HPDE6-E6E7 (cell line): Measurements from ENCODE around the gene KRTAP10-4.
"Not testable (repeated sequence)": the region's sequence is repeated elsewhere in the genome, so short reads cannot be mapped to it uniquely, and the experiment has no call there.

Experiments used
- DNase-seq: peaks from one replicate; pipeline ENCODE4 v3.0.0; 2011; ENCODE audit warnings: missing footprints; ENCODE audit errors: extremely low spot score

KRTAP10-4 gene

DNA sequence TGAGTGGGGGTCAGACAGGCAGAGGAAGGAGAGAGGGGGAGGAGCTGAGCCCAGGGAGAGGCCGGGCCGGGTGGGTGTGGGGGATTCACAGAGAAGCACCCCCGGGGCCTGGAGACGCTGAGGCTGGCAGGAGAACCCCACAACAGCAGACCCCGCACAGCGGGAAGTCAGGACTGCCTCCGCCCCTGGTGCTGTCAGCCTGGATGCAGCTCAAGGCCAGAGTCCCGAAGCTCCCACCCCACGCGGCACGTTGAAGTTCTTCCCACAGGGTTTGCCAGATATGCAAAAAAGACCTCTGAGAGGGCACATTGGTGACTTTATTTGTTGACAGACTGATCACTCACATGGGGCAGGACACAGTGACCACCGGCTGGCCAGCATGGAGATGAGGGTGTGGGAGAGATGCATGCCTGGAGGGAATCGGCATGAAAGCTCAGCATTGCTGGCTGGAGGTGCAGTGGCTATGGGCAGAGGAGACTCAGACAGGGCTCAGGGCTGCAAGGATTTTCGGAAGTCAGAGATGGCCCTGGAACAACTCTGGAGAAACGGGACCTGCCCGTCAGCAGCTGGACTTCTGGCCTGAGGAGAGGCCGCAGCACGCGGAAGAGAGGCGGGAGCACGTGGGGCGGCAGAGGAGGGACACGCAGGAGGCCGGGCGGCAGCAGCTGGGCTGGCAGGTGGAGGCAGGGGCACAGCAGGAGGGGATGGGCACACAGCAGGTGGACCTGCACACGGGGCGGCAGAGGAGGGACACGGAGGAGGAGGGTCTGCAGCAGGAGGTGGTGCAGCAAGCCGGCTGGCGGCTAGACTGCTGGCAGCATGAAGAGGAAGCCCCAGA lies 15.8 kb upstream of the KRTAP10-4 start:
- no peak for DNase-seq

DNA sequence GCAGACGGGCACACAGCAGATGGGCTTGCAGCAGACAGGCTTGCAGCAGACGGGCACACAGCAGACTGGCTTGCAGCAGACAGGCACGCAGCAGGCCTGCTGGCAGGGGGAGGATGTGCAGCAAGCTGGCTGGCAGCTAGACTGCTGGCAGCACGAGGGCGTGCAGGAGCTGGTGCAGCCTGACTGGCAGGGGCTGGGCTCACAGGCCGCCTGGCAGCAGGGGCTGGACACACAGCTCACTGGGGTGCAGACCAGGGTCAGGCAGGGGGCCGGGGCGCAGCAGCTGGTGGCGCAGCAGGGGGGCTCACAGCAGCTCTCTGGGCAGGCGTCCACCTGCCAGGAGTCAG lies 15.2 kb upstream of the KRTAP10-4 start:
- not testable (repeated sequence) for DNase-seq

DNA sequence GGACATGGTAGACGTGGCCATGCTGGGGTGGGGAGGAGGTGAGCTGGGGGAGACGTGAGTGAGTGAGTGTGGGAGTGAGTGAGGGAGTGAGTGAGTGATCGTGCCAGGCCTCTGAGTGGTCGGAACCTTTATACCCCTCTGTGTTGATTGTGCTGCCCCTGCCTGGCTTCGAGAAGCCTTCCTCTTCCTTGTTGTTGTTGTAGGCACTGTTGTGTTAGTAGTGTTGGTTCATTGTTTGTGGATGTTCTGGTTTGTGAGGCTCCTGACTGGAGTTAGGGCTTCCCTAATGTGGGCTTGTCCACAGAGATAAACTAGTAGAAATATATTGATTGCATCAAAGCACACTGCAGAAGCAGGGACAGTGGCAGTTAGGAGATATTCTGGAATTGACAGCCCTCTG lies 14.8 kb upstream of the KRTAP10-4 start, which contains the start of gene KRTAP10-3:
Gene KRTAP10-3 (minus strand): TSS at position 101 of the 400 bp plus-strand sequence. CDS start 80 bp downstream, at position 21.
- no peak for DNase-seq

DNA sequence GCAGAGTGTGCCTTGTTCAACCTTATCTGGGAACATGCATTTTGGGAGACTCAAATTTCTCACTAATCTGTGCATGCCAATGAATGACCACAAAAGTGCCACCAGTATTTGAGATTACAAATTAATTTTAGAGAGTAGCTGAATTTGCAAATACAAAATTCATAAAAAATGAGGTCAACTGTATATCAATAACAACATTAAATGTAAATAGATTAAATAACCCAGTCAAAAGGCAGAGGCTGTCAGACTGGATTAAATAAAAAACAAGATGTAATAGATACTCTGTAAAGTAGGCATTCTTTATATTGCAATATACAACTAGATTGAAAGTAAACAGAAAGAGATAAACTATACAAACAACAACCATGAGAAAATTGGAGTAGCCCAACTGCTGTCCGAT lies 9.4 kb upstream of the KRTAP10-4 start:
- no peak for DNase-seq

DNA sequence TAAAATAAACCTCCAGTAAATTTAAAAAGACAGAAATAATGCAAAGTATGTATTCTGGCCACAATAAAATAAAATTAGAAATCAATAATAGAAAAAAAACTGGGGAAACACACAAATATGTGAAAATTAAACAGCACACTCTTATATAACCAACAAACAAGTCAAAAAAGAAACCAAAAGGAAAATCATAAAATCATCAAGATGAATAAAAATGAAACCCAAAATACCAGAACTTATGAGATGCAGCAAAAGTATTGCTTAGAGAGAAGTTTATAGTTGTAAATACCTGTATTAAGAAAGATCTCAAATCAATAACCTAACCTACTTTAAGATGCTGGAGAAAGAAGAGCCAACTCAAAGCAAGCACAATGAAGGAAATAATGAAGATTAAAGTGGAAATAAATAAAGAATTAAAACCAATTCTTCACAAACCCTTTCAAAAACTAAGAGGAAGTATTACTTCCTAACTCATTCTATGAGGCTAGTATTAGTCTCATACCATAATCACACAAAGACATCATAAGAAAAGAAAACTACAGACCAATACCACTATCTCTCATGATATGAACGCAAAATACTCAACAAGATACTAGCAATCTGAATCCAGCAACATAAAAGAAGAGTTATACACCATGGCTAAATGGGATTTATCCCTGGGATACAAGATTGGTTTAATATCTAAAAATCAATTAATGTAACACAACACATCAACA lies 8.5 kb upstream of the KRTAP10-4 start:
- DNase-seq = no peak

DNA sequence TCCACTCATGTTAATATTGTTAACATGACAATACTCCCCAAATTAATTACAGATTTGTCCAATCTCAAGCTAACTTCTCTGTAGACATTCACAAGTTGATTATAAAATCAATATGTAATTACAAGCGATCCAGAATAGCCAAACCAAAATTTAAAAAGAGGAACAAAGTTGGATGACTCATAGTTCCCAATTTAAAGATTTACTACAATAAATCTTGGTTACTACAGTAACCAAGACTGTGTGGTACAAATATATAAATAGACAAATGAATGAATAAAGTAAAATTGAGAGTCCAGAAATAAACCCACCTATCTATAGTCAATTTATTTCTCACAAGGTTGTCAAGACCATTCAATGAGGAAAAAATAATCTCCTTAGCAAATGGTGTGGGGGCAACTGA lies 7.1 kb upstream of the KRTAP10-4 start:
- DNase-seq = no peak

DNA sequence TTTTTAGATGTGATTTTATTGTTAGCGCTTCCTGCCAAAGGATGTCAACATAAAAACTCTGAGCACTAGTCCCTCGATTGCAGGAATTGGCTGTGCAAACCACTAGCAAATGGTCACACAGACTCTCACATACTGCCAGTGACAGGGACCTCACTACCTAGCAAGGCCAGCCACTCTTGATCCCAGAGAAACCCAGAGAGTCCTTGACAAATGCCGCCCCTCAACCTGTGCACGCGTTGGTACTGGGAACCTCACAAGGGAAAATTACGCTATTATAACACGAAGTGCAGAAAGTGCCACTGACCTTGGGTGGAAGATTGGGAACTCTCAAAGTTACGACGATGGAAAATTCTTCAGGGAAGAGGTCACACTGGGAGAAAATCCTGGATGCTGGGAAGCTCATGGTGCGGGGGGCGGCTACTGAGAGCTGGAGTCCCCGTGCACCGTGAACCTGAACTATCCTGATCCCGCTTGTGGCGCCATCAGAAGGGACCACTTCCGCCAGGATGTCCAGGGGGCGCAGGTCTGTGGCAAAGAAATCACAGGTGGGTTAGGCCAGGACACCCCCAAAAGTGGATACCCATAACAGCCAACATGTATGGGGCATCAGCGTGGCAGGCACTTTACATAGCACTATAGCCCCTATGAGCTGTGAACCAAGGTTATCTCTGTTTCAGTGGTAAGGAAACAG lies 5.9 kb upstream of the KRTAP10-4 start:
- no peak for DNase-seq

DNA sequence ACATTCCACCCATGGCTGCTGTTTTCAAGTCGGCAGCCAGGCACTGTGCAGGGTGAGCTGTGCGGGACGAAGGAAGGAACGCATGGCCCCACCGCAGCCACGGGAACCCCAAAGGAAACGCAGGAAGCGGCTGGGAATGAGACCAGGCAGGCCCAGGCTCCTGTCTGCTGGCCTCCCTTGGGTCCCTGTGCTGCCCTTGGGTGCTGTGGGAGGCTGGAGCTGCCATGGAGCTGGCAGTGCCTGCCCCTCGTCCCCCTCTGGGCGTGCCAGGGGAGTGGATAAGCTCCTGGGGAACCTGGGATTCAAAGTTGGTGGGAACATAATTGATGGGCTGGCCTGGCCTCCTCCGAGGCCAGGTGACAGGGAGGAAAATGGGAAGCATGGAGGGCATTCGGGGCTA lies 5.3 kb upstream of the KRTAP10-4 start:
- DNase-seq = no peak

DNA sequence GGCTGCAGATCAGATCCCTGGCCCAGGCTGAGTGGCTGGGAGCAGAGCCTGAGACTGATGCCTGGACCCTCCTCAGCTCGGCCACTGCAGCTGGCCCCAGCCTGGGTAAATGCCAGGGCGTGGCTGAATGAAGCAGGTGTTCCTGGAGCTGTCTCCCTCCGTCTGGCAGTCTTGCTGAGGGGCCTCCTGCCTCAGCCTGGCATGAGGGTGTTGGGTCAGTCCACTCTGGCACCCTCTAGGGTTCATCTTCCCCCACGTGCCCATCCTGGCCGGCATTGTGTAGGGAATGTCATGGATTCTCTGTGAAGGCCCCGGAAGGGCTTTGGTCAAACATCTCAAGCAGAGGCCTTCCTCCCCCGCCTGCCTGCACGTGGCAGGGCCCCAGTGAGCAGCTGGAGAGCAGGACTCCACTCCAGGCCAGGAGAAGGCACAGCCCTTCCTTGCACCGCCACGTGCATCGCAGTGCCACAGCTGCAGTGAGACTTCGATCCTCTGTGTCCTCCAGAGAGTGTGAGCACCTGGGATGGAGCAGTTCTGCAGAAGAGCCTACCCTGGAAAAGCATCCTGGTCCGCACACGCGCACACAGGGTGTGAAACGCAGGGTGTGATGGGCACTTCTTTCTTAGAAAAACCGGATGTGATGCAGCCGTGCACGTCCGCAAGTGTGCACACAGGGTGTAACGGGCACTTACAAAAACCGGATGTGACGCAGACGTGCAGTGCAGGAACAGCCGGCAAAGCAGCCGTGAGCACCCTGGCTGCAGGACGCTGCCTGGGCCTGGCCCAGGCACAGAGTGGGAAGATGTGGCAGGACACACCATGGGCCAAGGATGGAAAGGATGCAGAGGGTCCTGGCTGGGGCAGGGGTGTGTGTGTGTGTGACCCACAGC lies 4.6 kb upstream of the KRTAP10-4 start:
- no peak for DNase-seq

DNA sequence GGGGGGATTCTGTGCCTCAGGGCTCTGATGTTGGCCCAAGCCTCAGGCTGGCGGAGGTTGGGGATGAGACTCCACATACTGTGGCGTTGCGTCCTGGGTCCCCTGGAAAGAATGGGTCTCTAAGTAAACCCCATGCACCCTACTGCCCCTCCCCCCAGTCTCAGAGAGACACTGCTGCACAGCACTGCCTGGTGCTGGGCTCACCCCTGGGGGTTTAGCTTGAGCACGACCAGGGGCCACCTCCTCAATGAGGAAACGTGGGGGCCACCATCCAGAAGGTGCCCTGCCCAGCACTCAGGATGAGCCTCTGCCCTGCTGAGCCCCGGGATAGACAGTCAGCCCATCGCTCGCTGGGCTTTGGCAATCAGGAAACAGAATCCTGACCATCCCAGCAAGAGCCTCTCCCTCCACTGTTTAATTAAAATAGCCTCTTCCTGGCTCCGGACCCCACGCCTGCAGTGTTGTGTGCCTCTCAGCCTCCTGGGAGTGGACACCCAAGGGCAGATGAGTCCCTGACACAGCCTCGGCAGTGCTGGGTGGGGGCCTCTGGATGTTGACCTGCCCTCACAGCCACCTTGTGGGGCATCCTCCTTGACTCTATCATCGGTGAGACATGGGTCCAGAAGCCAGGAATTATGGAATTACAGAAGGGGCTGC lies 3.5 kb upstream of the KRTAP10-4 start:
- no peak for DNase-seq

DNA sequence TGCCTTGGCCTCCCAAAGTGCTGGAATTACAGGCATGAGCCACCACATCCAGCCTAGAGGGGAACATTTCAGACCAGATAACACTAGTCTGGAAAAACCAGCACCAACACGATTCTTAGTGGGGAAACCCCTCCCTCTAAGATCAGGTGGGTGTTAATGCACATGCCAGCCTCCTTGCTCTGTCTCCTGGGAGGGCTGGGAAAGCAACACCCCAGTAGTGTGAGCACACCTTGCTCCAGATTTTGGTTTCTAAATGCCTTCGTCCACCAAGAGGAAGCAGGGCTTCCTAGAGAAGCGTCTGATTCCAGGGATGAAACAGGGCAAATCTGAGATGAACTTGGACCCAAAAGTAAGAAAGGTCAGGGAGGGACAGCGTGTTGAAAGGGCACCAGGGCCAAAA lies 2.2 kb upstream of the KRTAP10-4 start:
- no peak for DNase-seq

DNA sequence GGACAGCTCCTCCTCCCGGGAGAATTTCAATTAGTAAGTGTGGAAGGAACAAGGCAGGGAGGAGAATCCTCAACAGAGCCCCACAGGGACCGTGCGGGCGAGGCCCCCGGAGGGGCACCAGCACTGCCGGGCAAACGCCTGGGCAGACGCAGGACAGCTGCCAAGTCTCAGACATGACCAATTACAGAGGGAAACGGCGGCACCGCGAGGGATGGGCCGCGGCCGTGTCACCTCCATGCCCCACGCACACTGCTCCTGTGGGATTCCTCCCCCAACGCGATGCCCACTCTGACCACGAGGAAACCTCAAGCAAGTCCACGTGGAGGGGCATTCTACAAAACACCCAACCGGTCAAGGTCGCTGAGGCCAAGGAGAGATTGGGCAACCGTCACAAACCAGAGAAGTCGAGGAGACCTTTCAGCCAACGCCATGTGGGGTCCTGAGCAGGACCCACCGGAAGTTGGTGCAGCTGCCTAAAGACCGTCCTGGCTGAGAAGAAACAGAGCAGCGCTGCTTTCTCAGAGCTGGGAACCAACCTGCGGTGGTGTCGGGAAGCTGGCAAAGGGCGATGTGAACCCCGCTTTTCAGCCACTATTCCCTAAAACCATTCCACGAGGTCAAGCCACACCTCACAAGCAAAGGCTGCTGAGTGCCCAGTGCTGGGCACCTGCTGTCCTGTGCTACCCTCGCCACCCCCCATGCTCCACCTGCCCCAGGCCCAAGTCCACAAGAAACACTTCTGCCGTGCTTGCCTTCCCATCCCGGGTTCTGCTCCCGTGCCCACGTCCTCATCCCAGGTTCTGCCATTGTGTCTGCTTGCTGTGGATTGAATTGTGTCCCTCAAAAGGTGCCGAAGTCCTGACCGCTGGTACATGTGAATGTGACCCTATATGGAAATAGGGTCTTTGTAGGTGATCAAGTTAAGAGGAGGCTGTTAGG lies 1.4 kb upstream of the KRTAP10-4 start:
- DNase-seq = no peak

DNA sequence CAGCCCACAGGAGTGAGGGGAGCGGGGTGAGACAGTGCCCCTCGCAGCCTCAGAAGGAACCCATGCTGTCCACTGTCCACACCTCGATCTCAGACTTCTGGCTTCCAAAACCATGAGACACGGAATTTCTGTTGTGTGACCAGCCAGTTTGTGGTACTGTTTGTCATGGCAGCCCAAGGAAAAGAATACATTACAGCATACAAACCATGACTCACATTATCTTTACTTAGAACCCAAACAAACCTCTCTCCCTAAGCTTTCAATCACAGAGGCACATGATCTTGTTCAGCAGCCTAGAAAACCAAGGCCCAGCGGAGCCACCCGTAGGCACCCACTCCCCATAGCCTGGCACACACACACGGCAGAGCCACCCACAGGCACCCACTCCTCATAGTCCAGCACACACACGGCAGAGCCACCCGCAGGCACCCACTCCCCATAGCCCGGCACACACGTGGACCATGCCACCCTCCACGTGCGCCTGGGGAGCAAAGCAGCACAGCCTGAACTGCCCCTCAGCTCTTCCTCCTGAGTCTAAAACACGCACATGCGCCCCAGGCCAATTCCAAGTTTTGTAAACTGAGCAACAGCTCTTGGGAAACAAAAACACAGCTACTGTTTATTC lies 458 bp upstream of the KRTAP10-4 start:
- no peak for DNase-seq

DNA sequence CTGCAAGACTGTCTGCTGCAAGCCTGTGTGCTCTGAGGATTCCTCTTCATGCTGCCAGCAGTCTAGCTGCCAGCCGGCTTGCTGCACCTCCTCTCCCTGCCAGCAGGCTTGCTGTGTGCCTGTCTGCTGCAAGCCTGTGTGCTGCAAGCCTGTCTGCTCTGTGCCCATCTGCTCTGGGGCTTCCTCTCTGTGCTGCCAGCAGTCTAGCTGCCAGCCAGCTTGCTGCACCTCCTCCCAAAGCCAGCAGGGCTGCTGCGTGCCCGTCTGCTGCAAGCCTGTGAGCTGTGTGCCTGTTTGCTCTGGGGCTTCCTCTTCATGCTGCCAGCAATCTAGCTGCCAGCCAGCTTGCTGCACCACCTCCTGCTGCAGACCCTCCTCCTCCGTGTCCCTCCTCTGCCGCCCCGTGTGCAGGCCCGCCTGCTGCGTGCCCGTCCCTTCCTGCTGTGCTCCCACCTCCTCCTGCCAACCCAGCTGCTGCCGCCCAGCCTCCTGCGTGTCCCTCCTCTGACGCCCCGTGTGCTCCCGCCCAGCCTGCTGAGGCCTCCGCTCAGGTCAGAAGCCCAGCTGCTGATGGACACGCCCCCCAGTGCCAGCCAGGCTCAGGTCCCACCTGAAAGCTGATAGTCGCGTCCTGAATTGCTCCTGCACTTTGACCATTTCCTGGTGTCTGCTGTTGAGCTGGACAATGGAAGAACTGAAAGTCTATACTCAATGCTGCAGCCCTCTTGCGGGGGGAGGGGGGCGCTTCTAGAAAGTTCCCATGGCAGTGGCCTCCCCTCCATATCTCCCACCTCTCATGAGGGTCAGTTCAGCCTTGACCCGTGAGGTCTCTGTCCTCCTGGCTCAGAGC lies 1.2 kb downstream of the KRTAP10-4 start:
- no peak for DNase-seq

DNA sequence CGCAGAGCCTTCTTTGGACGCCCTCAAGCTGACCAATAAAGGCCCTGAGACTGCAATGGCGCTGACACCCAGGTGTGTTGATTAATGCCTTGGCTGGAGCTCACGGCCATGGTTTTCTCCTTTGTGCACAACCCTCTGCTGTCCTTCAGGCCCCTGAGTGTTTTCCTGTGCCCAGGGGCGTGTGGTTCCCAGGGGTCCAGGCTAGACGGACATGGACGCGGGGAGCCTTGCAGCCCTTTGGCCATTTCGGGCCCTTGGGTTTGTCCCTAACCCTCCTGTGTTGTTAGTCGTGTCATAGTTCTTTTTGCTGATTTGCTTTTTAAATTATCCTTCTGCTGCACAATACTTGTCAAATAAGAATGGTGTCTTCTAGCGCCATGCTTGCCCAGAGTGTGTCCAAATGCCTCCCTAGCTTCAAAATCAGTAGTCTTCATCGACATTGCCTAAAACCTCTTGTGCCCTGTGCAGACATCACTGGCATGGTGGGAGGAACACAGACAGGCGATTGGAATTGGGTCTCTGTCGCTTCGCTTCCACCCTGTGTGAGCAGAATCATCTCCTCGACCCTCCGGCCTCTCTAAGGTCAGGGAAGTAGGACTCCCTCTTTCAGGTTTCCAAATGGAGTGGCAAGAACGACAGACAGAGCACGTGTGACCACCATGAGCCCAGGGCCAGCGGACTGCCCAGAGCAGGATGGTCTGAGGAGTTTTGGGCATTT lies 1.9 kb downstream of the KRTAP10-4 start:
- DNase-seq = no peak

DNA sequence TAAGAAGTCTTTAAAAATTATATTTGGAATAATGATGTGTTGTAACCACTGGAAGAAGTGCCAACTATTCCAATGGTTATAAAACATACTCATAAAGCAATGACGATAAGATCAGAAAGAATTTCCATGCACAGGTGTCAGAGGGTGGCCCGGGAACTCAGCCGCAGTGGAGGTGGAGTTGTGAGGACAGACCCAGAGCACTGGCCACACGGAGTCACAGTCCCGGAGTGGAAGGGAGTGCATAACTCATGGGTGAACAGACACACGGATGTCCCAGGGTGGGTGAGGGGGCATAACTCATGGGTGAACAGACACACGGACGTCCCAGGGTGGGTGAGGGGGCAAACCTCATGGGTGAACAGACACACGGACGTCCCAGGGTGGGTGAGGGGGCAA lies 2.5 kb downstream of the KRTAP10-4 start:
- DNase-seq = no peak

DNA sequence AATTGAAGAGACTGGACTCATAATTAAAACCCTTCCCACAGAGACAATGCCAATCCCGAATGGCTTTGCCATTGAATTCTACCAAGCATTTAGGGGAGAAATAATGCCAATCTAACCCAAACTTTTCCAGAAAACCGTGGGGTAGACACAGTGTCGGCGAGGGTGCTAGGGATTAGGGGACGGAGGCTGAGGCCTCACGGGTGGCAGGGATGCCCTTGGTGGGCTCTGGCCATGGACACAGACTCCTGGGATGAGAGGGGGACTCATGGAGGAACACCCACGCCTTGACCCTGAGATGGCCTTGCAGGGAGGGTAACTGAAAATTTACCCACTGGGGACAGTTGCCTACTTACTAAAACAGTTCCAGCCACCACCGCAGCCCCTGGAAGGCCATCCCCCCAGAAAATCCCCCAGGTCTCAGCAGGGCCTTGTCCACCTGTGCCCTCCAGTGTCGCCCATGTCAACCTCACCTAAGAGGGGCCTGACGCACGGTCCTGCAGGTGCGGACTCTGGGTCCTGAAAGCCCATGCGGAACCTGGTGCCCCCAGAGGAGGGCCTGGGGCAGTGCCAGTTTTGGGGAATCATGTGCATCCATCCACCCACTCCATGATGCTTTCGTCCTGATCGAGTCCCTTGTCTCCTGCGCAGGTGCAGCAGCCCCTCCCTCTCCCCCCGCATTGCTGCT lies 5.0 kb downstream of the KRTAP10-4 start:
- no peak for DNase-seq
